ENCODE data around the gene MGARP.
A peak's percentile ranks its signal among the peaks of the same experiment; 100 is the strongest.

DNA sequence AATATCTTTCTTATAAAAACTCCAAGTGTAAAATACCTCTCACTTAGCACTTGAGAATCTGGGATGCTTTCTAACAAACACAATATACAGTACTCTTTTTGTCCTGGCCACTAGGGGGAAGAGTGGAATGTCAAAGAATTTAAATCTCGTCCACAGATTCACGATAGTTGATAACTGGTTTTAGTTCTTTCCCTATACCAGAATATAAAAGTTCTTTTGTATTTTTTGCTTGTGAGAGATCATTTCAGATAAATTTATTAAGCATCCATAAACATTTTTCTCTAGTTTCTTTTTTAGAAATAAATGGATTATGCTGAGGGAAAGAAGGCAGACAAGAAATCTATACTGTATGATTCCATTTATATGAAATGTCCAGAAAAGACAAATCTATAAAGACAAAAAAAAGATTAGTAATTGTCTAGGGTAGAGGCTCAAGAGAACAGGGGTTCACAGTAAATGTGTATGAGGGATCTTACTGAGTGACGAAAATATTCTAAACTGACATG lies 50.4 kb downstream of the MGARP start:
- TF ChIP-seq RAD21 (conservative IDR thresholded peaks at IDR 0.05) = peak; percentile 45
- TF ChIP-seq EZH2 (IDR thresholded peaks at IDR 0.05; ENCODE audit: borderline replicate concordance, insufficient read depth, low read length, poor library complexity, severe bottlenecking) = no peak
- TF ChIP-seq, protein P1, sequence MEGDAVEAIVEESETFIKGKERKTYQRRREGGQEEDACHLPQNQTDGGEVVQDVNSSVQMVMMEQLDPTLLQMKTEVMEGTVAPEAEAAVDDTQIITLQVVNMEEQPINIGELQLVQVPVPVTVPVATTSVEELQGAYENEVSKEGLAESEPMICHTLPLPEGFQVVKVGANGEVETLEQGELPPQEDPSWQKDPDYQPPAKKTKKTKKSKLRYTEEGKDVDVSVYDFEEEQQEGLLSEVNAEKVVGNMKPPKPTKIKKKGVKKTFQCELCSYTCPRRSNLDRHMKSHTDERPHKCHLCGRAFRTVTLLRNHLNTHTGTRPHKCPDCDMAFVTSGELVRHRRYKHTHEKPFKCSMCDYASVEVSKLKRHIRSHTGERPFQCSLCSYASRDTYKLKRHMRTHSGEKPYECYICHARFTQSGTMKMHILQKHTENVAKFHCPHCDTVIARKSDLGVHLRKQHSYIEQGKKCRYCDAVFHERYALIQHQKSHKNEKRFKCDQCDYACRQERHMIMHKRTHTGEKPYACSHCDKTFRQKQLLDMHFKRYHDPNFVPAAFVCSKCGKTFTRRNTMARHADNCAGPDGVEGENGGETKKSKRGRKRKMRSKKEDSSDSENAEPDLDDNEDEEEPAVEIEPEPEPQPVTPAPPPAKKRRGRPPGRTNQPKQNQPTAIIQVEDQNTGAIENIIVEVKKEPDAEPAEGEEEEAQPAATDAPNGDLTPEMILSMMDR (IDR thresholded peaks at IDR 0.05; ENCODE audit: poor library complexity, severe bottlenecking) = peak; percentile 58
- TF ChIP-seq SMC3 (conservative IDR thresholded peaks at IDR 0.05; ENCODE audit: poor library complexity) = no peak
